Smooth muscle cell (in vitro differentiated cells): ENCODE data around the gene SMG6. TPM values are rescaled to one million over a fixed set of nuclear protein-coding genes. Genes with fewer than 3 reads are reported as not detected.

Experiments used
- DNase-seq: peaks from one replicate; lab custom pipeline; 2025; ENCODE audit not compliant: unreplicated experiment; lab: John Stamatoyannopoulos, UW
- H2AFZ ChIP-seq: fragments of 200-600 bp; sonication (generic); 2 replicates; pipeline ENCODE4 v1.6.0; 2016; ENCODE audit warnings: antibody characterized with exemption, low read depth, mild to moderate bottlenecking
- H3F3A ChIP-seq: fragments of 200-600 bp; sonication (generic); 2 replicates; pipeline ENCODE4 v1.6.0; 2017; ENCODE audit warnings: antibody characterized with exemption, low read depth
- H3K27ac ChIP-seq: fragments of 200-600 bp; sonication (generic); 2 replicates; pipeline ENCODE4 v1.5.1; 2016; ENCODE audit warnings: low read depth, mild to moderate bottlenecking
- H3K27me3 ChIP-seq: fragments of 200-600 bp; sonication (generic); 2 replicates; pipeline ENCODE4 v1.6.1; 2016; ENCODE audit warnings: low read depth, mild to moderate bottlenecking
- H3K36me3 ChIP-seq: fragments of 200-600 bp; sonication (generic); 2 replicates; pipeline ENCODE4 v1.5.1; 2016; ENCODE audit warnings: low read depth
- H3K4me1 ChIP-seq: fragments of 200-600 bp; sonication (generic); 2 replicates; pipeline ENCODE4 v1.5.1; 2016; ENCODE audit warnings: low read depth
- H3K4me2 ChIP-seq: fragments of 200-600 bp; sonication (generic); 2 replicates; pipeline ENCODE4 v1.6.0; 2016; ENCODE audit warnings: mild to moderate bottlenecking
- H3K4me3 ChIP-seq: fragments of 200-600 bp; sonication (generic); 2 replicates; pipeline ENCODE4 v1.5.1; 2016; ENCODE audit warnings: mild to moderate bottlenecking
- H3K79me2 ChIP-seq: fragments of 200-600 bp; sonication (generic); 2 replicates; pipeline ENCODE4 v1.6.0; 2016; ENCODE audit warnings: low read depth, mild to moderate bottlenecking
- H3K9ac ChIP-seq: fragments of 200-600 bp; sonication (generic); 2 replicates; pipeline ENCODE4 v1.6.0; 2016; ENCODE audit warnings: low read depth
- H3K9me3 ChIP-seq: fragments of 200-600 bp; sonication (generic); replicated peaks from 2 replicates; pipeline ENCODE4 v1.5.1; 2016; ENCODE audit warnings: low read depth
- H4K20me1 ChIP-seq: fragments of 200-600 bp; sonication (generic); 2 replicates; pipeline ENCODE4 v1.6.0; 2016; ENCODE audit warnings: low read depth
- WGBS: methylation state at CpG from one replicate; pipeline ENCODE4 v1.1.7; 2016; ENCODE audit warnings: low lambda C conversion rate; 5-methylcytosine and 5-hydroxymethylcytosine counted together
- polyA plus RNA-seq: library from polyadenylated mRNA; unstranded; fragments of >200 nt; fragmentation: Nextera tagmentation; extraction: Ambion mirVana; gene quantifications from 2 replicates; pipeline ENCODE4 v1.2.1, GENCODE V29; 2016
- total RNA-seq: library from RNA; depleted of rRNA; stranded (reverse); fragments of >200 nt; gene quantifications from 2 replicates; pipeline ENCODE4 v1.2.3, GENCODE V29; 2014
- TF ChIP-seq, protein P1 (sequence below): fragments of 200-600 bp; sonication (generic); IDR thresholded peaks from 2 replicates; pipeline ENCODE4 v1.5.1; 2017; ENCODE audit warnings: borderline replicate concordance, mild to moderate bottlenecking, antibody characterized with exemption; ENCODE audit not compliant: insufficient read depth, poor library complexity, severe bottlenecking

Gene SMG6
- total and polyA plus RNA-seq, 2 experiments from 2014 or later: 10.6 to 21.4 TPM

DNA sequence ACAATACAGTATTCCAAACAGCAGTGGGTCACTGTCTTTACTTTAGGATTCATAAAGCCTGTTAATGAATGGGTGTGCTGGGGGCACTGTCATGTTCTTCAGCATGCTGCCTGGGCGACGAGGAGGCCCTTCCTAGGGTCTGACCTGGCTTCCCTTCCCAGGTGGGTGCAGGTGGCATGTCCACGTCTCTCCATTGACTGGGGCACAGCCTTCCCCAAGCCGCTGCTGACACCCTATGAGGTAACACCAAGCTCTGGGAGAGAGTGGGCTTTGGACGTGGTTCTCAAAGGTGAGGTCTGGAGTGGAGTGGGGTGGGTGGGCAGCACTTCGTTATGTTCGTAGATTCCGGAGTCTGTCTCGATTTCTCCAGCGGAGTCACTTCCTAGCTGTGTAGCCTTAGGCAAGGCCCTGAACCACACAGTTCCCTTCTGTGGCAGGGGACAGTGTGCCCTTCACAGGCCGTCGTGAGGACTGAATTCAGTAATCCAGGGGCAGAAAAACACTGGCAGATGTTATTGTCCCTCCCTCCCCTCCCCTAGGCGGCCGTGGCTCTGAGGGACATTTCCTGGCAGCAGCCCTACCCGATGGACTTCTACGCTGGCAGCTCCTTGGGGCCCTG, 262.5 kb downstream of the SMG6 start:
- Histone ChIP-seq H3F3A (peaks cover 12% of the 10 kb centered on the region), H3K4me2 (peak overlapping the region; percentile 87), H3K4me1 (peaks cover 7% of the 10 kb centered on the region), H3K27ac (peak overlapping the region; percentile 86), H3K9me3 (no peaks in the 10 kb centered on the region), H4K20me1 (no peaks in the 10 kb centered on the region), H3K4me3 (peak overlapping the region; percentile 63), H3K36me3 (no peaks in the 10 kb centered on the region), H3K79me2 (peaks cover 21% of the 10 kb centered on the region), H2AFZ (no peak overlapping the region), H3K27me3 (no peaks in the 10 kb centered on the region), H3K9ac (peak overlapping the region; percentile 85)
- no peak for DNase-seq
- WGBS: 60% methylated on average over 16 of the region's 16 CpGs
- TF ChIP-seq, protein P1, sequence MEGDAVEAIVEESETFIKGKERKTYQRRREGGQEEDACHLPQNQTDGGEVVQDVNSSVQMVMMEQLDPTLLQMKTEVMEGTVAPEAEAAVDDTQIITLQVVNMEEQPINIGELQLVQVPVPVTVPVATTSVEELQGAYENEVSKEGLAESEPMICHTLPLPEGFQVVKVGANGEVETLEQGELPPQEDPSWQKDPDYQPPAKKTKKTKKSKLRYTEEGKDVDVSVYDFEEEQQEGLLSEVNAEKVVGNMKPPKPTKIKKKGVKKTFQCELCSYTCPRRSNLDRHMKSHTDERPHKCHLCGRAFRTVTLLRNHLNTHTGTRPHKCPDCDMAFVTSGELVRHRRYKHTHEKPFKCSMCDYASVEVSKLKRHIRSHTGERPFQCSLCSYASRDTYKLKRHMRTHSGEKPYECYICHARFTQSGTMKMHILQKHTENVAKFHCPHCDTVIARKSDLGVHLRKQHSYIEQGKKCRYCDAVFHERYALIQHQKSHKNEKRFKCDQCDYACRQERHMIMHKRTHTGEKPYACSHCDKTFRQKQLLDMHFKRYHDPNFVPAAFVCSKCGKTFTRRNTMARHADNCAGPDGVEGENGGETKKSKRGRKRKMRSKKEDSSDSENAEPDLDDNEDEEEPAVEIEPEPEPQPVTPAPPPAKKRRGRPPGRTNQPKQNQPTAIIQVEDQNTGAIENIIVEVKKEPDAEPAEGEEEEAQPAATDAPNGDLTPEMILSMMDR: no peak

GRCh38 chr17:2040219-2040827, 263.3 kb downstream of the SMG6 start:
- Histone ChIP-seq H3K27ac (no peak overlapping the region), H3K9ac (no peak overlapping the region), H2AFZ (no peak overlapping the region), H3F3A (peaks cover 12% of the 10 kb centered on the region), H3K4me1 (peaks cover 7% of the 10 kb centered on the region), H3K4me3 (no peak overlapping the region), H4K20me1 (no peaks in the 10 kb centered on the region), H3K79me2 (peaks cover 20% of the 10 kb centered on the region), H3K27me3 (no peaks in the 10 kb centered on the region), H3K36me3 (no peaks in the 10 kb centered on the region), H3K9me3 (no peaks in the 10 kb centered on the region), H3K4me2 (no peak overlapping the region)
- 93% methylated on average over 7 of the region's 7 CpGs for WGBS
- TF ChIP-seq, protein P1: no peak
- no peak for DNase-seq

DNA sequence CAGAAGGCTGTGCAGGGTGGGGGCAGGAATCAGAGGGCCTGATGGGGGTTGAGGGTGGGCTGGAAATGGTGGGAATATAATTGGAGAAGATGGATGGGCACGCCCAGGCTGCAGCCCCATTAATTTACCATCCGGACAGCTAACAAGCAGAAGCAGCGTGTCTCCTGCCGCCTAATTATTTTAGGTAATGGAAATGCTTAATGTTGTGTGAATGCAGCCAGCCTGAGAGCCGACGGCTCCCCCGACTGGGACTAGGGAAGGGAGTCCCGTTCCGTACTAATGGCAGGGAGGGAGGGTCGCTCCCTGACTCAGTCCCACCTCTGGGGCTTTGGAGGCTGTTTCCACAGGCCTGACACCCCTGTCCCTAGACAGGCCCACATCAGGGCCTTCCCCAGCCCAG, 266.4 kb downstream of the SMG6 start:
- no peak overlapping the region for H3K4me3 ChIP-seq
- H3K4me1 ChIP-seq: no peaks in the 10 kb centered on the region
- 96% methylated on average over 10 of the region's 10 CpGs for WGBS

More for the DNA sequence above, 266.4 kb downstream of the SMG6 start:
- H3K27me3 ChIP-seq: no peaks in the 10 kb centered on the region
- no peak overlapping the region for H2AFZ ChIP-seq
- no peak overlapping the region for H3K27ac ChIP-seq
- H4K20me1 ChIP-seq: no peaks in the 10 kb centered on the region
- no peaks in the 10 kb centered on the region for H3K36me3 ChIP-seq
- H3K79me2 ChIP-seq: peaks cover 2% of the 10 kb centered on the region
- H3K4me2 ChIP-seq: no peak overlapping the region
- no peak for DNase-seq
- no peak overlapping the region for H3K9ac ChIP-seq
- H3K9me3 ChIP-seq: no peaks in the 10 kb centered on the region
- TF ChIP-seq, protein P1: no peak
- peaks cover 3% of the 10 kb centered on the region for H3F3A ChIP-seq
